HepG2 (cell line): ENCODE measurements around the gene SNX24. TPM values are rescaled to one million over a fixed set of nuclear protein-coding genes. Genes with fewer than 3 reads are reported as not detected.

Source experiments
- MXI1 ChIP-seq: IDR thresholded peaks from 3 replicates; pipeline ENCODE4 v1.6.1; 2012; ENCODE audit warnings: low read depth, low read length, inconsistent platforms, borderline replicate concordance
- NR1H2 ChIP-seq: sonication (generic); formaldehyde crosslinking; IDR thresholded peaks from 2 replicates; pipeline ENCODE4 v1.8.1; 2022; ENCODE audit warnings: low read depth, missing genetic modification reagents, borderline replicate concordance
- PHF21A ChIP-seq: sonication (generic); formaldehyde crosslinking; IDR thresholded peaks from 2 replicates; pipeline ENCODE4 v1.5.0; 2020; ENCODE audit warnings: mild to moderate bottlenecking, missing genetic modification reagents
- RAD21 ChIP-seq: fragments of 450-650 bp; formaldehyde crosslinking; IDR thresholded peaks from 2 replicates; pipeline ENCODE4 v1.5.0; 2020; ENCODE audit warnings: mild to moderate bottlenecking
- SP140L ChIP-seq: sonication (generic); formaldehyde crosslinking; IDR thresholded peaks from 2 replicates; pipeline ENCODE4 v1.4.0; 2020; ENCODE audit warnings: missing genetic modification reagents, borderline replicate concordance
- SRY ChIP-seq: sonication (generic); formaldehyde crosslinking; IDR thresholded peaks from 2 replicates; pipeline ENCODE4 v1.8.0; 2022; ENCODE audit warnings: mild to moderate bottlenecking, missing genetic modification reagents
- YEATS4 ChIP-seq: sonication (generic); formaldehyde crosslinking; IDR thresholded peaks from 2 replicates; pipeline ENCODE4 v1.4.0; 2020; ENCODE audit warnings: missing genetic modification reagents, borderline replicate concordance
- ZBTB39 ChIP-seq: sonication (generic); formaldehyde crosslinking; IDR thresholded peaks from 2 replicates; pipeline ENCODE4 v1.5.0; 2020; ENCODE audit warnings: missing genetic modification reagents
- ZKSCAN5 ChIP-seq: sonication (generic); formaldehyde crosslinking; IDR thresholded peaks from 2 replicates; pipeline ENCODE4 v1.5.1; 2020; ENCODE audit warnings: mild to moderate bottlenecking, missing genetic modification reagents
- ZNF816 ChIP-seq: sonication (generic); formaldehyde crosslinking; IDR thresholded peaks from 2 replicates; pipeline ENCODE4 v1.8.0; 2022; ENCODE audit warnings: missing genetic modification reagents, mild to moderate bottlenecking, borderline replicate concordance
- ZNF841 ChIP-seq: sonication (generic); formaldehyde crosslinking; IDR thresholded peaks from 2 replicates; pipeline ENCODE4 v1.8.1; 2023; ENCODE audit warnings: missing genetic modification reagents, borderline replicate concordance
- polyA plus RNA-seq, 8 experiments: library from polyadenylated mRNA; depleted of rRNA in 3 of 8; stranded (reverse) in 7 of 8; unstranded in 1 of 8; fragments of >200 nt; fragmentation: Illumina TruSeq in 4 of 8; extraction: Trizol in 4 of 8; gene quantifications; 2 replicates each; pipeline versions ENCODE4 v1.2.1 to v1.2.3, GENCODE V29; 2011 to 2016; ENCODE audit warnings: low read depth in 4 of 8, missing spikeins in 1 of 8, mixed read lengths in 1 of 8; ENCODE audit not compliant: insufficient read depth in 1 of 8
- total RNA-seq, 5 experiments: library from RNA; depleted of rRNA; stranded (reverse); fragments of >200 nt; fragmentation: Illumina TruSeq; extraction: Trizol; gene quantifications; 2 replicates each; pipeline ENCODE4 v1.2.3, GENCODE V29; 2016; ENCODE audit warnings: low read depth in 1 of 5
- TF ChIP-seq, protein P1 (sequence below): sonication (generic); formaldehyde crosslinking; IDR thresholded peaks from 2 replicates; pipeline ENCODE4 v1.5.0; 2020; ENCODE audit warnings: missing genetic modification reagents
- TF ChIP-seq, protein P2 (sequence below): sonication (generic); formaldehyde crosslinking; IDR thresholded peaks from 2 replicates; pipeline ENCODE4 v1.4.0; 2020; ENCODE audit warnings: mild to moderate bottlenecking, missing genetic modification reagents
- TF ChIP-seq, protein P3 (sequence below): sonication (generic); formaldehyde crosslinking; IDR thresholded peaks from 2 replicates; pipeline ENCODE4 v1.4.0; 2020; ENCODE audit warnings: missing genetic modification reagents
- TF ChIP-seq, protein P4 (sequence below): sonication (generic); formaldehyde crosslinking; IDR thresholded peaks from 2 replicates; pipeline ENCODE4 v1.5.0; 2020; ENCODE audit warnings: missing genetic modification reagents
- TF ChIP-seq, protein P5 (sequence below): sonication (generic); formaldehyde crosslinking; IDR thresholded peaks from 2 replicates; pipeline ENCODE4 v1.8.1; 2022; ENCODE audit warnings: low read depth, mild to moderate bottlenecking, missing genetic modification reagents

Gene SNX24
- total and polyA plus RNA-seq, 2 of the 13 experiments (the other 11 are each of a cell fraction or from before 2014, with no cell fraction given), result 7.2 to 23.7 TPM

DNA sequence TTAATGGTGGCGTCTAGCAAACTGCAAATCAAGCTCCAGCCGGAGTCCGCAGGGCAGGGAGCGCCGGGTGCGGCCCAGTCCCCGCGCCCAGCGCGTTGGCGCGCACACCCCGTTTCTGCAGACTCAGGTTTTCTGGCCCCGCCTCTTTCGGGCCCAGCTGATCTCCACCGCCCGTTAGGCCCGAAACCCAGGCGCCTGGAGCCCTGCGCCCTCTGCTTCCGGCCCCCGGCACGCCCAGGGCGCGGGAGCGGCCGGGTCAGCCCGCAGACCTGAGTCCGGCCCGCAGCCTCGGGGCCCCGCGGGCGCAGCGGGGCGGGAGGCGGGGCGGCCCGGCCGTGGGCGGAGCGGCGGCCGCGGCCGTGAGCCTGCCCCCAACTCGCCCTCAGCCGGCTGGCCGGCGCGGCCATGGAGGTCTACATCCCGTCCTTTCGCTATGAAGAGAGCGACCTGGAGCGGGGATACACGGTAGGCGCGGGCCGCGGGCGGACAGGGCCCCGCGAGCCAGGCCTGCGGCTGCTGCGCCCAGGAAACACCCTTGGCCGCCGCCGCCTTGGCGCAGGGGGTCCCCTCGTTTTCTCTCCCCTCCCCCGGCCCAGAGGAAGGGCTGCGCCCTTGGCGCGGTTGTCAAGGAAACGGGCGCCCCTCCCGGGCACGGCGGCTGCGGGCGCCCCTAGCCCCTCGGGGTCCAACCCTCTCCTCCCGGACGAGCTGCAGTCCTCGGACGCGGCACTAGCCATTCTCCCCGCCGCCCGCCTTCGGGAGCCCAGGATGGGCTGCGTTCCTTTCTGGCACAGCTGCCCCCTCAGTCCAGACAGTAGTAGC is at the start of gene SNX24 (continued):
- peak; percentile 38; the same call in 1 of the 3 replicates for TF ChIP-seq MXI1
- TF ChIP-seq, protein P1, sequence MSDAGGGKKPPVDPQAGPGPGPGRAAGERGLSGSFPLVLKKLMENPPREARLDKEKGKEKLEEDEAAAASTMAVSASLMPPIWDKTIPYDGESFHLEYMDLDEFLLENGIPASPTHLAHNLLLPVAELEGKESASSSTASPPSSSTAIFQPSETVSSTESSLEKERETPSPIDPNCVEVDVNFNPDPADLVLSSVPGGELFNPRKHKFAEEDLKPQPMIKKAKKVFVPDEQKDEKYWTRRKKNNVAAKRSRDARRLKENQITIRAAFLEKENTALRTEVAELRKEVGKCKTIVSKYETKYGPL (CRISPR knock-in tag), result no peak
- no peak for TF ChIP-seq SP140L (CRISPR knock-in tag)
- TF ChIP-seq, protein P2, sequence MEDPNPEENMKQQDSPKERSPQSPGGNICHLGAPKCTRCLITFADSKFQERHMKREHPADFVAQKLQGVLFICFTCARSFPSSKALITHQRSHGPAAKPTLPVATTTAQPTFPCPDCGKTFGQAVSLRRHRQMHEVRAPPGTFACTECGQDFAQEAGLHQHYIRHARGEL (CRISPR knock-in tag), result no peak
- TF ChIP-seq ZBTB39 (CRISPR knock-in tag), result no peak
- no peak for TF ChIP-seq ZKSCAN5
- TF ChIP-seq, protein P3, sequence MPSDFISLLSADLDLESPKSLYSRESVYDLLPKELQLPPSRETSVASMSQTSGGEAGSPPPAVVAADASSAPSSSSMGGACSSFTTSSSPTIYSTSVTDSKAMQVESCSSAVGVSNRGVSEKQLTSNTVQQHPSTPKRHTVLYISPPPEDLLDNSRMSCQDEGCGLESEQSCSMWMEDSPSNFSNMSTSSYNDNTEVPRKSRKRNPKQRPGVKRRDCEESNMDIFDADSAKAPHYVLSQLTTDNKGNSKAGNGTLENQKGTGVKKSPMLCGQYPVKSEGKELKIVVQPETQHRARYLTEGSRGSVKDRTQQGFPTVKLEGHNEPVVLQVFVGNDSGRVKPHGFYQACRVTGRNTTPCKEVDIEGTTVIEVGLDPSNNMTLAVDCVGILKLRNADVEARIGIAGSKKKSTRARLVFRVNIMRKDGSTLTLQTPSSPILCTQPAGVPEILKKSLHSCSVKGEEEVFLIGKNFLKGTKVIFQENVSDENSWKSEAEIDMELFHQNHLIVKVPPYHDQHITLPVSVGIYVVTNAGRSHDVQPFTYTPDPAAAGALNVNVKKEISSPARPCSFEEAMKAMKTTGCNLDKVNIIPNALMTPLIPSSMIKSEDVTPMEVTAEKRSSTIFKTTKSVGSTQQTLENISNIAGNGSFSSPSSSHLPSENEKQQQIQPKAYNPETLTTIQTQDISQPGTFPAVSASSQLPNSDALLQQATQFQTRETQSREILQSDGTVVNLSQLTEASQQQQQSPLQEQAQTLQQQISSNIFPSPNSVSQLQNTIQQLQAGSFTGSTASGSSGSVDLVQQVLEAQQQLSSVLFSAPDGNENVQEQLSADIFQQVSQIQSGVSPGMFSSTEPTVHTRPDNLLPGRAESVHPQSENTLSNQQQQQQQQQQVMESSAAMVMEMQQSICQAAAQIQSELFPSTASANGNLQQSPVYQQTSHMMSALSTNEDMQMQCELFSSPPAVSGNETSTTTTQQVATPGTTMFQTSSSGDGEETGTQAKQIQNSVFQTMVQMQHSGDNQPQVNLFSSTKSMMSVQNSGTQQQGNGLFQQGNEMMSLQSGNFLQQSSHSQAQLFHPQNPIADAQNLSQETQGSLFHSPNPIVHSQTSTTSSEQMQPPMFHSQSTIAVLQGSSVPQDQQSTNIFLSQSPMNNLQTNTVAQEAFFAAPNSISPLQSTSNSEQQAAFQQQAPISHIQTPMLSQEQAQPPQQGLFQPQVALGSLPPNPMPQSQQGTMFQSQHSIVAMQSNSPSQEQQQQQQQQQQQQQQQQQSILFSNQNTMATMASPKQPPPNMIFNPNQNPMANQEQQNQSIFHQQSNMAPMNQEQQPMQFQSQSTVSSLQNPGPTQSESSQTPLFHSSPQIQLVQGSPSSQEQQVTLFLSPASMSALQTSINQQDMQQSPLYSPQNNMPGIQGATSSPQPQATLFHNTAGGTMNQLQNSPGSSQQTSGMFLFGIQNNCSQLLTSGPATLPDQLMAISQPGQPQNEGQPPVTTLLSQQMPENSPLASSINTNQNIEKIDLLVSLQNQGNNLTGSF, result no peak
- peak; percentile 87 for TF ChIP-seq PHF21A
- TF ChIP-seq ZNF816 (CRISPR knock-in tag), result no peak; the same call in 1 of the 2 replicates
- TF ChIP-seq YEATS4, result peak; percentile 84
- TF ChIP-seq, protein P4, sequence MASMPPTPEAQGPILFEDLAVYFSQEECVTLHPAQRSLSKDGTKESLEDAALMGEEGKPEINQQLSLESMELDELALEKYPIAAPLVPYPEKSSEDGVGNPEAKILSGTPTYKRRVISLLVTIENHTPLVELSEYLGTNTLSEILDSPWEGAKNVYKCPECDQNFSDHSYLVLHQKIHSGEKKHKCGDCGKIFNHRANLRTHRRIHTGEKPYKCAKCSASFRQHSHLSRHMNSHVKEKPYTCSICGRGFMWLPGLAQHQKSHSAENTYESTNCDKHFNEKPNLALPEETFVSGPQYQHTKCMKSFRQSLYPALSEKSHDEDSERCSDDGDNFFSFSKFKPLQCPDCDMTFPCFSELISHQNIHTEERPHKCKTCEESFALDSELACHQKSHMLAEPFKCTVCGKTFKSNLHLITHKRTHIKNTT (CRISPR knock-in tag), result no peak
- peak; percentile 59 for TF ChIP-seq RAD21 (CRISPR knock-in tag)
- TF ChIP-seq NR1H2 (CRISPR knock-in tag), result no peak
- TF ChIP-seq SRY (CRISPR knock-in tag), result peak; percentile 37; the same call in 1 of the 2 replicates
- TF ChIP-seq, protein P5, sequence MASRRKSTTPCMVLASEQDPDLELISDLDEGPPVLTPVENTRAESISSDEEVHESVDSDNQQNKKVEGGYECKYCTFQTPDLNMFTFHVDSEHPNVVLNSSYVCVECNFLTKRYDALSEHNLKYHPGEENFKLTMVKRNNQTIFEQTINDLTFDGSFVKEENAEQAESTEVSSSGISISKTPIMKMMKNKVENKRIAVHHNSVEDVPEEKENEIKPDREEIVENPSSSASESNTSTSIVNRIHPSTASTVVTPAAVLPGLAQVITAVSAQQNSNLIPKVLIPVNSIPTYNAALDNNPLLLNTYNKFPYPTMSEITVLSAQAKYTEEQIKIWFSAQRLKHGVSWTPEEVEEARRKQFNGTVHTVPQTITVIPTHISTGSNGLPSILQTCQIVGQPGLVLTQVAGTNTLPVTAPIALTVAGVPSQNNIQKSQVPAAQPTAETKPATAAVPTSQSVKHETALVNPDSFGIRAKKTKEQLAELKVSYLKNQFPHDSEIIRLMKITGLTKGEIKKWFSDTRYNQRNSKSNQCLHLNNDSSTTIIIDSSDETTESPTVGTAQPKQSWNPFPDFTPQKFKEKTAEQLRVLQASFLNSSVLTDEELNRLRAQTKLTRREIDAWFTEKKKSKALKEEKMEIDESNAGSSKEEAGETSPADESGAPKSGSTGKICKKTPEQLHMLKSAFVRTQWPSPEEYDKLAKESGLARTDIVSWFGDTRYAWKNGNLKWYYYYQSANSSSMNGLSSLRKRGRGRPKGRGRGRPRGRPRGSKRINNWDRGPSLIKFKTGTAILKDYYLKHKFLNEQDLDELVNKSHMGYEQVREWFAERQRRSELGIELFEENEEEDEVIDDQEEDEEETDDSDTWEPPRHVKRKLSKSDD, result no peak
- TF ChIP-seq ZNF841, result no peak
